ENCODE data around the gene TANGO6. TPM values are rescaled to one million over a fixed set of nuclear protein-coding genes. Genes with fewer than 3 reads are reported as not detected.

The TANGO6 gene
- total and polyA plus RNA-seq, 2 of the 8 experiments (the other 6 are each of a cell fraction or from before 2014, with no cell fraction given) = 5.0 to 19.5 TPM

GRCh38 chr16:69089091-69089910 lies 246.0 kb downstream of the TANGO6 start (continued):
- no peak for TF ChIP-seq SP4 (IDR thresholded peaks at IDR 0.05; ENCODE audit: low read length)
- no peak for TF ChIP-seq SUZ12 (IDR thresholded peaks at IDR 0.05; ENCODE audit: low read length)
- no peak; the same call in 1 of the 2 replicates for TF ChIP-seq POLR2AphosphoS5 (IDR thresholded peaks at IDR 0.05; ENCODE audit: low read depth, low read length)
- no peak for TF ChIP-seq YY1 (IDR thresholded peaks at IDR 0.05; ENCODE audit: low read depth, low read length)
- TF ChIP-seq NANOG (IDR thresholded peaks at IDR 0.05; ENCODE audit: insufficient read depth, low read depth, low read length, poor library complexity, severe bottlenecking) = no peak
- no peak for TF ChIP-seq HDAC2 (IDR thresholded peaks at IDR 0.05; ENCODE audit: borderline replicate concordance in 1 of 2, low read depth in 2 of 2, low read length in 2 of 2)
- TF ChIP-seq CTBP2 (IDR thresholded peaks at IDR 0.05; ENCODE audit: borderline replicate concordance, insufficient read depth, insufficient read length, low read length) = no peak
- TF ChIP-seq TBP (IDR thresholded peaks at IDR 0.05; ENCODE audit: low read depth, low read length) = 0 out of 2 replicates have a peak, but pooled peaks have one; percentile 18
- TF ChIP-seq ATF3 (IDR thresholded peaks at IDR 0.05; ENCODE audit: insufficient read depth, low read depth, low read length) = no peak
- TF ChIP-seq GTF2F1 (IDR thresholded peaks at IDR 0.05; ENCODE audit: borderline replicate concordance, low read depth, low read length) = no peak
- TF ChIP-seq E2F6 (IDR thresholded peaks at IDR 0.05) = no peak
- TF ChIP-seq BRCA1 (IDR thresholded peaks at IDR 0.05; ENCODE audit: low read depth, low read length) = no peak
- TF ChIP-seq RFX5 (IDR thresholded peaks at IDR 0.05; ENCODE audit: borderline replicate concordance, low read depth, low read length) = no peak
- no peak for TF ChIP-seq CTCF (IDR thresholded peaks at IDR 0.05; ENCODE audit: control extremely low read depth in 1 of 3, insufficient read depth in 1 of 3, low read depth in 1 of 3, low read length in 3 of 3)
- TF ChIP-seq RBBP5 (IDR thresholded peaks at IDR 0.05; ENCODE audit: borderline replicate concordance, low read depth, low read length) = no peak
- TF ChIP-seq POU5F1 (IDR thresholded peaks at IDR 0.05; ENCODE audit: low read depth, low read length) = no peak
- no peak for TF ChIP-seq SIN3A (conservative IDR thresholded peaks at IDR 0.05 in 1 of 2, IDR thresholded peaks at IDR 0.05 in 1 of 2; ENCODE audit: low read depth in 1 of 2, low read length in 2 of 2)
- TF ChIP-seq EP300 (IDR thresholded peaks at IDR 0.05; ENCODE audit: borderline replicate concordance in 1 of 2, low read depth in 2 of 2, low read length in 2 of 2) = no peak
- TF ChIP-seq BCL11A (IDR thresholded peaks at IDR 0.05; ENCODE audit: low read depth in 2 of 2, low read length in 2 of 2) = no peak
